ENCODE measurements around the gene EFS.

DNA sequence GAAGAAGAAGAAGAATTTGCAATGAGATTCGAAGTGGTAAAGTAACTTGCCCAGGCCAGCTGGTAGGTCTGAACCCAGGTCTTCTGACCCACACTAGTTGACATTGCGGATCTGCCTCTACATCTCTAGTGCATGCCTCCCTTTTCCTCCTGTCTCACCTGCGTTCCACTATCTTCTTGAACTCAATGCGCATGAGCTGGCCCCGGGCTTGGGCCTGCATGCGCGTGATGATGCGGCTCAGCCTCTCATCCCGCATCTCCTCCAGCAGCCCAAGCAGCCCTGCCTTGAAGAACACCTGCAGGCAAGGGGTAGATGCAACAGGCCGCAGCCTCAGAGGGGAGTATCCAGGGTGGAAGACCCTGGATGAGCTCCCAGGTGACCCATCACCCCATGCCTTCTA, 31.2 kb upstream of the EFS start:
- TF ChIP-seq POLR2AphosphoS5 (IDR thresholded peaks at IDR 0.05; ENCODE audit: low read depth, low read length) (no peak), TAF1 (IDR thresholded peaks at IDR 0.05; ENCODE audit: borderline replicate concordance, insufficient read depth, low read length) (no peak)
- TF ChIP-seq, protein P1, sequence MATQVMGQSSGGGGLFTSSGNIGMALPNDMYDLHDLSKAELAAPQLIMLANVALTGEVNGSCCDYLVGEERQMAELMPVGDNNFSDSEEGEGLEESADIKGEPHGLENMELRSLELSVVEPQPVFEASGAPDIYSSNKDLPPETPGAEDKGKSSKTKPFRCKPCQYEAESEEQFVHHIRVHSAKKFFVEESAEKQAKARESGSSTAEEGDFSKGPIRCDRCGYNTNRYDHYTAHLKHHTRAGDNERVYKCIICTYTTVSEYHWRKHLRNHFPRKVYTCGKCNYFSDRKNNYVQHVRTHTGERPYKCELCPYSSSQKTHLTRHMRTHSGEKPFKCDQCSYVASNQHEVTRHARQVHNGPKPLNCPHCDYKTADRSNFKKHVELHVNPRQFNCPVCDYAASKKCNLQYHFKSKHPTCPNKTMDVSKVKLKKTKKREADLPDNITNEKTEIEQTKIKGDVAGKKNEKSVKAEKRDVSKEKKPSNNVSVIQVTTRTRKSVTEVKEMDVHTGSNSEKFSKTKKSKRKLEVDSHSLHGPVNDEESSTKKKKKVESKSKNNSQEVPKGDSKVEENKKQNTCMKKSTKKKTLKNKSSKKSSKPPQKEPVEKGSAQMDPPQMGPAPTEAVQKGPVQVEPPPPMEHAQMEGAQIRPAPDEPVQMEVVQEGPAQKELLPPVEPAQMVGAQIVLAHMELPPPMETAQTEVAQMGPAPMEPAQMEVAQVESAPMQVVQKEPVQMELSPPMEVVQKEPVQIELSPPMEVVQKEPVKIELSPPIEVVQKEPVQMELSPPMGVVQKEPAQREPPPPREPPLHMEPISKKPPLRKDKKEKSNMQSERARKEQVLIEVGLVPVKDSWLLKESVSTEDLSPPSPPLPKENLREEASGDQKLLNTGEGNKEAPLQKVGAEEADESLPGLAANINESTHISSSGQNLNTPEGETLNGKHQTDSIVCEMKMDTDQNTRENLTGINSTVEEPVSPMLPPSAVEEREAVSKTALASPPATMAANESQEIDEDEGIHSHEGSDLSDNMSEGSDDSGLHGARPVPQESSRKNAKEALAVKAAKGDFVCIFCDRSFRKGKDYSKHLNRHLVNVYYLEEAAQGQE (IDR thresholded peaks at IDR 0.05; ENCODE audit: insufficient read depth in 1 of 2, low read depth in 2 of 2, low read length in 2 of 2): no peak
